ENCODE data around the gene RTL1.

The RTL1 gene

DNA sequence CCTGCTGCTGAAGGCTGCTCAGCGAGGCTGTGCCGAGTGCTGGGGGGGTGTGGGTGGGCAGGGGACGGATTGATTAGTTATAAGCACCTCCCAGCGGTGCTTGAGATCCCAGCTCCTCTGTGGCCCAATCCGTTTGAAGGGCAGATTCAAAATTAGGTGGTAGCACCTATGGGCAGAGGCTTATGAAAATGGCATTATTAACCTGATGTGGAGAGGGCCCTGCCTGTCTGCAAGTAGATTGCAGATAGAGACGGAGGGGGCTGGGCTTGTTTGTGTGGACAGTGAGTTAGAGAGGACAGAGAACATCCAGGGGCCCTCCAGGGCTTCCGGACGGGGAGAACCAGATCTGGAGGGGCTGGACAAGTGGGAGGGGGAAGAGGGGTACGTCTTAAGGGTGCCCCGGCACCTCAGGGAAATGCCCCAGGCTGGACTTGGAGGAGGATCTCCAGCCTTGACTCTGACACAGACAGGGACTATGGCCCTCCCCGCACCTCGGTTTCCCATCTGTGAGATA is at the start of gene RTL1:
Gene RTL1, minus strand, starts transcription at position 51 of the 514 bp plus-strand sequence. CDS start 18,934 bp downstream, outside the sequence.
- no peak for DNase-seq

DNA sequence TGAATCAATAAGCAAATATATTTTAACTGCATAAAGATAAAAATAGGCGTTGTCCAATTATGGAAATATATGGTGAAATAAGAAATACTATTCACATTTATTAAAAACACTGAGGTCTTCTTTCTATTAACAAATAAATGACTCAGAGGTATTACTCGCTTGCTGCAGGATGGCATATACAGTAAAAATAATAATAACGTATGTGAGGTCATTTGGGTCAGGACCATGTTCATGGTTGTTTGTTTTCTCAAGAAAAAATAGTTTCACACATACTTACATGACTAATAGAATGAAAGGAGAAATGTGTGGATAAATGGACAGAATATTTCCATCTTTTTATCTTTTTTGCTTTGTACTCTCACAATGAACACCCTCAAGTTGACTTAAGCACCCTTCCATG is 46.5 kb upstream of the RTL1 start:
- no peak for DNase-seq

DNA sequence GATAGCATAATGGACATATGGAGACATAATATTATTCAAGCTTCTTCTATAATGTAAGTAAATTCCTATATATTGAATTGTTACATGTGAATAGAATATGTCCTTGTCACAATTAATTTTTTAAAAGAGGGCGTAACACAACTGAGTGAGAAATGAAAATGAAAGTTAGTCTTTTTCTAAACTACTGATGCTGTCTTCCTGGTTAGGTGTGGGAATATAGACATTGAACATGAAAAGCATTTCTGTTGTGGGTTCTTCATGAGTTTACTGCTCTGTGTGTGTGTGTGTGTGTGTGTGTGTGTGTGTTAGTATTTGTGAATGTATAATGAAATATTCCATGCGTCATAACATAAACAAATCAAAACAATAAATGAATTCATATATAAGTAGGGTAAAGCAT is 40.5 kb upstream of the RTL1 start:
- DNase-seq = no peak

DNA sequence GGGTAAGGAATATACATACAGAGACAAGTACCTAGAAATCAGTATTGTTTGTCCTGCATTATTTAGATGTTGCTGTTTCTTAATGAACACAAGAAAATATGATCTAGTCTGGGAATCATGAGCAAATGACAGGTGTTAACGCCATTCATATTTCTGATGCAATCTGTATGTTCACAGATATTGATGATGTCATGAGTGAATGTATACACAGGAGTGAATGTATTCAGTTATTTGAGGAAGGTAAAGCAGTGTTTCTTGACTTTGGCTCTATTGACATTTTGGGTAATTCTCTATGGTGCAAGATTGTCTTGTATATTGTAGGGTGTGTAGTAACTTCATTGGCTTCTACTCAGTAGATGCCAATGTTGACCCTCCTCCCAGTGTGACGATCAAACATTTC is 26.7 kb upstream of the RTL1 start:
- DNase-seq = no peak

DNA sequence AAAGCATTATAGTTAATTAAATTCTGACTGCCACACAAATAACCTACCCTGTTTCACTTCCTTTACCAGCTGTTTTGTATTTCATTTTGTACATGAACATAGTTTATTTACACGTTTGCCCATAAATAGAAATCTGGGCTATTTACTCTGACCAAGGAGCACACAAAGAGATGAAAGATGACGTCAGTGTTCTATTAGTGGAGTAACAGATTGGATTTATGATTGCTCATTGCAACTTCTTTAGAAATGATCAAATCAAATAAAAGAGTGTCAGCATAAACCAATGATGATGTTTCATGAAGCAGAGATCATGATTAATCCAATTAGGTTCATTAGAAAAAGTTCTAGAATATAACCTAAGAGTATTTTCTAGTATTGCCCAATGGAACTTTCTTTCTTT is 12.0 kb upstream of the RTL1 start:
- no peak for DNase-seq

DNA sequence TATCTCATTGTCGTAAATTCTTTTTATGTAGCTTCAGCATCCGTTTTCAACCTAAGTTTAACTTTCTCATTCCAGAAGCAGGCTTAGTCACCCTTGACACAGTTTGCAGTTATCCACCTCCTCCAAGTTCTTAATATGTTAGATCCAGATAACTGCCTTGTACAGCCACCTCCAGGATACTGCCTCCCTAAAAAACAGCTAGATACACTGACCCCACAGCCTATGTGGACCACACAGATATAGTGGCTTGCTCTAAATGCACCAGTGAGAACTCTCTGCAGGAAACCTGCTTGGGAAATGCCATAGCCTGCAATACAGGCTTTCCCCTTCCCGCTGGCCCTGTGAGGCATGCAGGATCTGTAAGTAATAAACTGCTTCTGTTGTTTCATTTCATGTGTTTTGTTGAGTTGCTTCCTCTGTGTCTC is 11.1 kb upstream of the RTL1 start:
- no peak for DNase-seq

DNA sequence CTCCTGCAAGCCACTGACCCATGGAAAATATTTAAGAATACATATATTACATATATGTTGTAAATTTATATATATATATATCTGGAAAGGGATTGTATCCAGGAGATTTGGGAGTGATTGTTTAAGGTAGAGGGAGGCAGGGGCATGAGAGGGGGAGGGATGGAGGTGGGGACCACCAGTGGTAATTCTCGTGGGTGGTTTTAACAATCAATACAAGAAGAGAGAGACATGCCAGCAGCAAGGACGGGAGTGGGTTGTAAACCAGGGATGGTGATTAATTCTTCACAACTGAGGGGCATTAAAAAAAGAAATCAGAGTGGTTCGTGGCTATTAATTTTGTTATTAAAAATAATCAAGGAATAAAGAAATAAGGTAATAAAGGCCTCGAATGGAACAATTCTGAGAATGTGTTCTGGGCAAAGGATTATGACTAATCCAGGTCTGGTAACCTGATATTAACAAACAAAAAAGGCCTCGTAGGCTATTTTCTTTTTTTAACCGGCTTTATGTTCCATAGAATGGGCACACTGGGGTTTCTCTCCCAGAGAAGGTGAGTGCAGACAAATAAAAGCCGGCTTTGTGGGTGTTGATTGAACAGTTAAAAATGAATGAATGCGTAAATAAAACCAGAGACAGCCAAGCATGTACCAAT is 8.3 kb upstream of the RTL1 start:
- DNase-seq = no peak

DNA sequence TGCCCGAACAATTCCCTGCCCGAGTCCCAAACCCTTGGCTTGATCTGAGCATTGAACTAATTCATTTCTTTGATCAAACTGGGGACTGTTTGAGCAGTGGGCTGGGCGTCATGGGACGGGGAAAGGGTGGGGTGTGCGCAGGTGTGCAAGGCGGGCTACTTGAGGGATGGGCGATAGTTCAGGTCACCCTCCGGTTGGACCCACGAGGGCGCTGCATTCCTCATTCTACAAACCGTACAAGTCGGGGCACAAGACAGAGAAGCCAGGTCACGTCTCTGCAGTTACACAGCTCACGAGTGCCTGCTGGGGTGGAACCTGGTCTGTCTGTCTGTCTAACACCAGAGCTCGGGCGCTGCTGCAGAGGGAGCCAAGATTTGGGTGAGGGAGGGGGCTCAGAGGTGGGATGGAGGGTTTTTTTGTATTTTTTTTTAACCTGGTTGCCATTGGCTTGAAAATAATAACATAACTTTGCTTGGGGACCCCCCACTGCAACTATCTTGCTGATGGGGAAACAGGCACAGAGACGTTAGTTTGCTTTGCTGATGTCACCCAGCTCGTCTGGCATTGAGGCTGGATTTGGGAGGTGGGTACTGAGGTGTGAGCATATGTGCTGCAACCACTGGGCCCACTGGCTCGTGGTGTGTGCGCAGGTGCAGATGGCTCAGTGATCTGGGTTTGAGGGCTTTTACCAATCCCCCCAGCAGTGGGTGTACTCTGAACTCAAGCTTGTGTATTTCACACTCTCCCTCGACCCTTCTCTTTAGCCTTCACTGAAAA is 7.6 kb upstream of the RTL1 start:
- DNase-seq = no peak

DNA sequence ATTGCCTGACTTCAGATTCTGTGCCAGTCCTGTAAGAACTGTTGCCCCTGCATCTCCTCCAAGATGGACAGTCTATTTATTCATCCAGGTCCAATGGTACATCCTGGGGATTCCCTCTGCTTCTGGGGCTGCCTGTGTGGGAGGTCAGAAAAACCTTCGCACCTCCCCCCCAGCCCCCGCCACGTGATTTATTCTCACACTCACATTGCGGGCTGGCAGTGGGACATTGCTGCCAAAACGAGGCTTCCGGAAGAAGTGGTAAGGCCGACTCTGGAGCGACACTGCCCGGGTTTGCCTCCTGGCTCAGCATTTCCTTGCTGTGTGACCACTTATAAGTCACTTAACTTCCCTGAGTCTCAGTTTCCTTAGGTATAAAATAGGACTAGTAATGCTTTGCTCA is 5.9 kb upstream of the RTL1 start:
- no peak for DNase-seq

DNA sequence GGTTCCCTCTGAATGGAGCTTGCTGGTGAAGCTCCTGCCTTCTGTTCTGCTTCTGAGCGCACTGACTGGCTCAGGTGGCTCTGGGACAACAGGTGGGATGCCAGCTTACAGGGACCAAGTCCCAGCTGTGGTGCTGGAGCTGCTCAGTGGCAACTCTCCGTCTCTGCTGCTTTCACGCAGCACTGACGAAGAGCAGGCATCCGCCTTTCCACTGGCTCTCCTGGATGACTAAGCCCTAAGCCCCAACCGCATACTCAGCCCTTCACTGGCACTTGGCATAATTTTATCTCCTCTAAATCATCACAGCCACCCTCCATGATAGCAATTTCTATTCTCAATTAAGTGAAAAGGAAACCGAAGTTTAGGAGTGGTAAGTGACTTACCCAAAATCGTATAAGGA is 3.7 kb upstream of the RTL1 start:
- no peak for DNase-seq

DNA sequence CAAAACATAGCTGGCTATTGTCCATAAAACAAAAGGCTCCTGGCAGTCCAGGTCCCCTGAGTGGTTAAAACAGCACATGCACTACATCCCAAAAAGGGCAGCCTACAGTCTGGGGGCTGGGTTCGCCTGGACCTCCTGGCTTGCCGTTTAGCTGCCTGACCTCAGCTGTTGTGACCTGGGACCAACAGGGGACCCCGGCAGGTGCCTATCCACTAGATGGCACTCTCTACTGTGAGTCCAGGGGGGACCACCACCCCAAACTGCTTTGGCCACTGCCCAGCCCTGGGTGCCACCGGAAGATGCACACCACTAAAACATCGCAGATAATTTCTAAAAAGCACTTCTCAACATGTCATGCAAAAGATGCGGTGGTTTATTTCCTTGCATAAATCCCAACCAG is 2.9 kb upstream of the RTL1 start:
- DNase-seq = no peak

DNA sequence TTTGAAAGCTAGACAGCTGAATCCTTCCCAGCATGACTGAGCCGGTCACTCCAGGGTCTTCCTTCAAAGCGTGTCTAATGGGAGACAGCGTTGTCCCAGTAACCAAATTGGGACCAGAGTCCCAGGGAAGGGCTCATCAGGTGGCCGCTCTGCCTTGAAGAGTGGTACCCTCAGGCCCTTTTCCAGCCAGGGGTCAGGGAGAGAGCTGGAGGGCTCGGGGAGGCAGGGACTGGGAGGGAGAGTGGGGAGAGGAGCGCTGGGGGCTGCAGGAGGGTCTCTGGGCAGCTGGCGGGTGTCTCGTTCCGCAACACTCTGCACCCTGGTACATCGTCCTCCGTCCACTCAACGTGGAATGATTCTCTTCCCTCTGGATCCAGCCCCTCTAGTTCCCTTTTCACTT is 1.6 kb upstream of the RTL1 start:
- no peak for DNase-seq

DNA sequence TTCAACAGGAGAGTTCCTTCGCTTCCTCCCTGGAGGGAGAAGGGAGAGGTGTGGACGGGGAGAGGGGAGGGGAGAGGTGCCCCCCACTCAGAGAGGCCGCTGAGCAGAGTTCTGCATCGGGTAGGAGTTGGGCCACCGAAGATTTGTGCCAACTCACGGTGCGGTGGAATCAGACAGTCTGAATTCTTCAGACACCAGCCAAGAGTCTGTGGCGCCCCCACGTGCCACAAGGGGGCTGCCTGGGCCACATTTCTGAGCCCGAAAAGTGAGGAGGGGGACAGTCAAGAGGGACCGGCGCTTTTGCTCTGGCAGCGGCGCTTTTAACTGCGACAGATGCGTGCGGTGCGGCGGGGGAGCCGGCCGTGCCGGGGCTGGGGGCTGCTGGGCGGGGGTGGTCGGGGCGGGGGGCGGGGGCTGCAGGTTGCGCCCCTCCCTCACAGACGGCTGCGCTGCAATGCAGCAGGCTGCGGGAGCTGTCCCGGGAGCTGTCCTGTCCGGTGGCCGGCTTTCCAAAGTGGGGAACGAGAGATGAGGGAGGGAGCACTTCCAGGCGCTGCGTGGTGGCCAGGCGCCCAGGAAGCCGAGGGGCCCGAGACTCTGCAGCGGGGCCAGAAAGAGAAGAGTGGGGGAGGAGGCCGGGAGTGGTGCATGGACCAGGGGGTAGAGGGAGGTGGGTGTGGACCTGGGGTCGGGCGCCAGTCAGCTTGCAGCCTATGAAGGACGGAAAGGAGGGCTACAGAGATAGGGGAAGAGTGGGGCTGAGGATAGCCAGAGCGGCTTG is 975 bp upstream of the RTL1 start:
- DNase-seq = no peak

DNA sequence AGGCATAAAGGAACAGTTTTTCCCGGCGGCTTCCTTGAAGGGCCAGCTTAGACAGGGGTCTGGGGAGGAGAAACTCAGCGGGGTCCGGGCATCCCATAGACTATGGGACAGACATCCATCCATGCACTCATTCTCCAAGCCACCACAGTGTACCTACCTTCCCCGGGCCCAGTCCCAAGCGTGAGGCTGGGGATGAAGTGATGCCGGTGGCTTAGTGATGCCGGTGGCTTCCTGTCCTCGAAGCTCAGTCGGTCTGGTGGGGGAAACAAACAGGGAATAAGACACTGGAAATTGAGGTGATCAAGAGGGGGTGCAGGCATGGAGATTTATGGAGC is 421 bp downstream of the RTL1 start:
- DNase-seq = no peak

DNA sequence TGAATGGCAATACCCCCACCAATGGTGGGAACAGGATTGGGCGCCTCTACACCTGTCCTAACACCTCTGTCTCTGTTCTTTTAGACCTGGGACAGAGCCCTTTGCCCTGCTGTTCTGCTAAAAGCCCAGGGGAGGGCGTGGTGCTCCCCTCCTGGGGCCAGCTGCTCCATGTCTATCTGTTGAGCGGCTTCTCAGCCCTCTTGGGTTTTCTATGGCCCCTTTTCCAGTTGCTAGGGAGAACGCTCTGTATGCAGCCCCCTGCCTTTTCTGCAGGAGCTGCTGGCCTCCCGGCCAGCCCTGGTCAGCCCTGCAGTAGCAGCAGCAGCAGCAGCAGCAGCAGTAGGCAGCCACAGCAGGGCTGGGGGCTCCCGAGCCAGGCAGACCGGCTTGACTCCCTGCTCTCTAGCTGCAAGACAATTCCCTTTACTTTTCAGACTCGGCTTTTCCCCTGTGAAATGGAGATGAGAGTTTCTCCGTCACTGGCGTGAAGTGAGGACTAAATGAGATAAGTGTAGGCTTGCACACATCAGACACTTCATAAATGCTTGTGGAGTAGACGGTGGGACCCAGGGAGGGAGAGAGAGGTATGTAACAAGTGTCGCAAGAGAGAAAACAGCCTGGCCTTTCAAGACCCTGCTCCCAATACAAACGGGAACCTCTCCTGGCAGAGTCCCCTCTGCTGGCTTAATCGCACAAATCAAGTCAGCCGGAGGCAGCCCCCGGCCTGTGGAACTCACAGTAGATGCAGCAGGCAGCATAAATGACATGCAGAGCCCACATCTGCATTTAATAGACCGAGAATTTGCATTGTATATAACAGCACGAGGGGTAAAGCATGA is 1.0 kb downstream of the RTL1 start:
- no peak for DNase-seq

DNA sequence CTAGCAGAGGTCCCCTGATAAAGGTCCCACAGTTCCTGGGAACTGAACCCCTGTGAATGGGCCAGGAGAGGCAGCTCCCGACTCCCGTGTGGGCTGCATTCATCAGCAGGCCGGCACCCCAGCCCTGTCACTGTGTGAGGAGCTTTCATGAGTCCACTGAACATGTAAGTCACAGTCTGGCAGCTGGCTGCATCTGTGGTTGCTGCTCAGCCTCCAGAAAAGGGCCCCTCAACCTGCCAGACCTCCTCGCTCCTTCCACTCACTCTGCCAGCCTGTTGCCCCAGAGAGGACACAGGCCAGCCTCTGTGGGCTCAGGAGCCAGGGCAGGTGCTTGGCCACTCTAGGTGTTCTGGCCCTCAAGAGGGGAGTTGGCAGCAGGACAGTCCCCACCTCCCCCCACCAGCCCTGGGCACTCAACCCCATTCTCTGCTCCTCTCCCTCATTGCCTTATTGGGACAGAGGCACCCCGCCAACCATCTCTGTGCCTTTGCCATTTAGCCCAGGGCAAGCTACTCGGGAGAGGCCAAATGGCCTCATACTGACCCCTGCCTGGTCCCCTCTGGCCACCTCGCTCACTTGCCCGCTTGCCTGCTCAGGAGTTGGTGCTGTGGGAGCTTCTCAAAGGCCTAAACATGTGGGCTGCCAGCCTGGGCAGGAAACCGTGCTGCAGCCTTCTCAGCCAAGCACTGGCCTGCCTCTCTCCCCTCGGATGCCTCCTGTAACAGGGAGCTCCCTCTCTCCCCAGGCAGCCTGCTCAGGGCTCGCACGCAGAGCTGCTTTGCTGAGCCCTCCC is 1.9 kb downstream of the RTL1 start:
- DNase-seq = no peak

DNA sequence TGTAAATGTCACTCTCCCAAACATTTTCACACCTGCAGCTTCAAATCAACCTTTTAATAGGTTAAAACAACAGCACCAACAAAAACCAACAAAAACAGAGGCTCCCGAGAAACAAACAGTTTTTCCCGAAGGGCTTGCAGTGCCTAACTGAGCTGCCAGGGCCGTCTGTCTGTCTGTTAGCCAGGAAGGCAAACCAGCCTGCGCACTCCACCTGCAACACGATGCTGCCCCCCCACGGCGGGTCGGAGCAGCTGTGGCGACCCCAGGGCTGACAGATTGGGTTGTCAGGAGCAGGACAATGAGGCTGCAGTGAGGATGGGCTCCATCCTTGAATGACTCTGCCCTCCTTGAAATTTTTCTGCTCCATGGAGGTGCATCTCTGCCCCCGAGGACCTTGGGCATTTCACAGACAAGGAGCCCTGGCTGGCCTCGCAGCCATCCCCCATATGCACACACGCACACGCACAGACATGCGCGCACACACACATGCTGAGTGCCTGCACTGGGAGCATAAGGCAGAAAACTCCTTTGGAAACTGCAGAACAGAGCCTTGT is 2.6 kb downstream of the RTL1 start:
- DNase-seq = peak; percentile 34

DNA sequence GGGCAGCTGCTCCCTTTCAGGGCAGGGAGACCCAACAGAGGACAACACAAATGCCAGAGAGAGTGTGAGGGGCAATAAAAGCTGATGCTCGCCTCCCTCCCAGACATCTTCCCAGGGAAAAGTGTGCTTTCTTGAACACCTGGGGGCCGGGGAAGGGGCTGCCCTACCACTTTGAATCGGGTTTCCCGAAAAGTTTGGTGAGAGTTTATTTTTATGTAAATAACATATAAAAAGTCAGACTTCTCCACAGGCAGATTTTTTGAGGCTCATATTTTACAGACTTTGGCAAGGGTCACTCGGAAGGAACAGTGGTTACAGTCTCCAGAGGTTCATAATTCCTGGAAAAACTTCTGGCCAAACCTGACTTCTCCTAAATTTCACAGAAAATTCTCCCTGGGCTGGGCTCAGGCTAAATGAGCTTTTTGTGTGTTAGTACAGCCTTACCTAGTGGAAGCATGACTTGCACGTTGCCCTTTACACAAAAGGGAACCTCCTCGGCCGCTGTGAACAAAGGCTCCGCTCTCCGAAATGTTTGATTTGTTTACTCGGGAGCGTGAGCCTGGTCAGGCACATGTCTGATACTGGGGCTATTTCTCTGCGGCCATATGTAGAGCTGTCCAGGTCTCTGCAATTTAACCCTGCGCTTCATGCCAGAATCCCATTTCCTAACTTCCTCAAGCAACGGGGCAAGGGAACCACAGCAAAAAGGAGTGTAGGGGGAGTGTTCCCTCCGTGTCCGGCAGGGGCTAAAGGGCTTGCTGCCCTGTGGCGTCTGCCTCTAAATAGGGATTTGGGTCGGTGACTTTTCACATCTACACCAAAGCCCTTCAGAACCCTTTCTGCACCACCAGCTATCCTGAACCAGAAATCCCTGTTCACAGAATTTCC is 3.4 kb downstream of the RTL1 start:
- no peak for DNase-seq

DNA sequence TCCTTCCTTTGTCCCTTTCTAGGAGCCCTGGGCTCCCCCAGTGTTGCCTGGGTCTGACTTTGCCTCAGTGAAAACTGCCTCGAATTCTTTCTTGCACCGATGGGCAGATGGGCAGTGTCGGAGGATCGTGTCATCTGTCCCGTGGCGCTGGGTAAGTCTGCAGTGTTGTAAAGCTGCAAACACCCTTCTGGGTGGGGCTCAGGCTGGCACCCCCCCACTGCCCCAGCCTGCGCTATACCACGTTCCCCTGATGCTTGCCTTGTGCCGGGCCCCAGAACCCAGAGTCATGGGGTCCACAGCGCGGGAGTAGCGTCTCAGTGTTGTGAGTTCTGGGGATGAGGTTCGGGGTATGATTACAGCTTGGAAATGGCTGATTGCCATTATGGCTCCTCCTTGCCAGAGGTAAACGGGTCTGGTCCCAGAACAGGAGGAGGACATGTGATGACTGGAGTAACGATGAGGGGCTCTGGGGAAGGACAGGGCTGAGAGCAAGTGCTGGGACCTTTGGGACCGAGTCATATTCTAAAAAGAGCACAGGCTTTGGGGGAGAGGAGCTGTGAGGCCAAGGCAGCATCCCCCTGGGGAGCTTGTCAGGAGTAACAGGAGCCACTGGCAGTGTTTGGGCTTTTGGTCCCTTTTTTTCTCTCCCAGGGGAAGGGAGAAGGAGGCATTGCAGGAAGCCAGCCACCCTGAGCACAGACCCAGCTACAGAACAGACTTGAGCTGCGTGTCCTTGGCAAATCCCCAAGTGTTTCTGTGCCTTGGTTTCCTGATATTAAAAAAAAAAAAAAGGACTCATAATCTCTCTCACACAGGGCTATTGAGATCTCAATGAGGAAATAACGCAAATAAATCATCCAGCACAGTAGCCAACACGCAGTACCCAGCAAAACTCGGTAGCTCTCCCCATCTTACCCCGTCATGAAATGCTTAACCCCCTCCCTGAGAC is 4.3 kb downstream of the RTL1 start:
- no peak for DNase-seq
